Measurements from ENCODE around the gene POLR1F.
A peak's percentile ranks its signal among the peaks of the same experiment; 100 is the strongest.

Gene POLR1F

DNA sequence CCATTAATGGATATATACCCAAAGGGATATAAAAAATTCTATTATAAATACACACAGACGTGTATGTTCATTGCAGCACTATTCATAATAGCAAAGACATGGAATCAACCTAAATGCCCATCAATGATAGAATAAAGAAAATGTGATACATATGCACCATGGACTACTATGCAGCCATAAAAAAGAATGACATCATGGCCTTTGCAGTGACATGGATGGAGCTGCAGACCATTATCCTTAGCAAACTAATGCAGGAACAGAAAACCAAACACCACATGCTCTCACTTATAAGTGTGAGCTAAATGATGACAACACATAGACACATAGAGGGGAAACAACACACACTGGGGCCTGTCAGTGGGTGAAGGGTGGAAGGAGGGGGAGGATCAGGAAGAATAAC is 33.0 kb downstream of the POLR1F start:
- no peak for DNase-seq (ENCODE audit: low spot score)

DNA sequence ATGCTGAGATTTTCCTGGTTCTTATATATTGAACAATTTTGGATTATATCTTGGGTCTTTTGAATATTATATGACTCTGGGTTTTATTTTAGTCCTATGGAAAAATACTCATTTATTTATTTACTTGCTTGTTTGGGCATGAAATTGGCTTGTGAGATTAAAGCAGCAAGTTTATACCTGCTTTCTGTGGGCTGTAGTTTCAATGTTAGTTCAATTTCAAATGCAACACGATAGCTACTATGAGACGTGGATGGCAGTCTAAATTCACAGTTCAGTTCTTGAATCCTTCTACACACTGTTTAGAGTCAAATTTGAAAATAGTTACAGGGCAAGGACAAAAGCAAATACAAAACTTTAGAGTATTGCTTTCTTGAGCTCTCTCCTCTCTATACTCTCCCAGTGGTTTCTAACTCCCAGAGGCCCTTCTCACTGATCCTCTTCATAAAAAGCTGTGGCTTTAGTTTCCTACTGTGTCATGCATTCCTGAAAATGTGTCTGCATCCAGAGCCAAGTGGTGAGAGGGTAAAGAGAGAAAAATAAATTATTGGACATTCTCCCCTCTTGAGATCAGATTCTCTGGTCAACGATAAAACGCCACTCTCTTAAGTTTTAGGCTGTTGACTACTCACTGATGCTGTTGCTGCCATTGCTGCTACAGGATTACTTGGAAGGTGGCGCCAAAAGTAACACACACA is 34.4 kb downstream of the POLR1F start:
- no peak for DNase-seq (ENCODE audit: low spot score)

- DNase-seq (ENCODE audit: low spot score) = no peak
Observed at GRCh38 chr7:19670806-19671205, 38.0 kb downstream of the POLR1F start.

DNA sequence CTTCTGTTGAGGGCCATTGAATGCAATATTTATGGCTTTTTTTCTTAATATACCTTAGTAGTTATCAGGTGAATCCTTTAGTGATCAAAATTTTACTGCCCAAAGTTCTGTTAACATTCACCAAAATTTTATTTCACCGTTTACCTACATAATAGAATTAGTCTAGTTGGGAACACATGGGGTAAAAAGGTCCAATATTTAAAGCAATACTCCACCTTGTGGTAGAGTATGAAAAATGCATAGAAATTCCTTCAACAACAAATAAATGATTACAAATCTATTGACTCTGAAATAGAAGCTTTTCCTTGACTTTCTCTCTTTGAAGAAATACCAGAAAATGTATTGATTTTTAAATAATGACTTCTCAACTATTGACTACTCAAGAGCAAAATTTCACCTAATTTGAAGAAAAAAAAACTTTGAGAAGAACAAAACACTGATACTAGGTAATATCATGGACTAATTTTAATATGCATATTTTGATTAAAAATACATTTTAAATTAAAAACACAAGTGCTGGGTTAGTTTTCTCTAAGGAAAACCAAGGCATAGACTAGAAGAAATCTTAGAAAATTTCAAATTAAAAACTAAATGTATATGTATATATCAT is 43.3 kb downstream of the POLR1F start:
- DNase-seq (ENCODE audit: low spot score) = peak; percentile 11

GRCh38 chr7:19663816-19664462 is 44.9 kb downstream of the POLR1F start:
- no peak for DNase-seq (ENCODE audit: low spot score)

DNA sequence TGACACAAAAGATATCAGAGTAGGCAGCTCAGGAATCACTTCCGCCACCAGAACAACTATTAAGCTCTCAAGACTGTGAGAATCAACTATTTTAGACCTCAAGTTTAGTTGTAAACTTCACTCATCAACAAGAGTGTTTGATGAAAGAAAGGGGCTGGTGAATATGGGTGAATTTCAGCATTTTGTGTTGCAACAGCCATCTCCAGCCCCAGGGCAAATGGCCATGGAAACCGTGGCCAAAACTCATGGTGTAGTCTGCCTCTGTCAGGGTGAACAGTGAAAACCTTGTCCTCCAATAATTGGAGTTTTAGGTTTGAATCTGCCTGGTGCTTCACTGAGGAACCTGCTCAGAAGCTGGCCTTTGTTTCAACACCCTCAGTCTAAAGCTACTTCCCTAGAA is 60.0 kb downstream of the POLR1F start:
- no peak for DNase-seq (ENCODE audit: low spot score)

All from hematopoietic multipotent progenitor cell treated with erythropoietin and hydrocortisone succinate and interleukin-3 and kit ligand, for 15 days (in vitro differentiated cells).